ENCODE data around the gene ANKRD11. TPM values are rescaled to one million over a fixed set of nuclear protein-coding genes. Genes with fewer than 3 reads are reported as not detected.

ANKRD11 gene
- total RNA-seq, 1 donor from 2014 or later, result 164 TPM

DNA sequence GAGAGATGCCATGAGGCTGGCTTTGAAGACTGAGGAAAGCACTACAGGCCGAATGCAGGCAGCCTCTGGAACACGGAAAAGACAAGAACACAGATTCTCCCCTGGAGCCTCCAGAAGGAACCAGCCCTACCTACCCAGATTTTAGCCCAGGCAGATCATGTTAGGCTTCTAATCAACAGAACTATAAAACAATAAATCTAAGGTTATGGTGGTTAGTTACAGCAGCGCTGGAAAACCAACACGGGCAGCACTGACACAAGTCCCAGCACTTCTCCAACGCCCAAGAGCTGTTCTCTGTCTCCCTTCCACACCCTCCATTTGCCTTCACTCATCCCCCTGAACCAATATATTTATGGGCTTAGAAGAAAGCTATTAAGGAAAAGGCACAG, 7.5 kb downstream of the ANKRD11 start:
- Mint-ChIP-seq H3K27me3 (ENCODE audit: low read depth) (no peaks in the 10 kb centered on the region), H3K27ac (ENCODE audit: unreplicated experiment) (no peak overlapping the region), H3K4me3 (no peak overlapping the region), H3K36me3 (ENCODE audit: low read depth) (no peaks in the 10 kb centered on the region), H3K4me1 (peaks cover 70% of the 10 kb centered on the region), H3K9me3 (no peaks in the 10 kb centered on the region)
- DNase-seq (ENCODE audit: low read depth, low spot score), result no peak
- TF ChIP-seq, protein P1, sequence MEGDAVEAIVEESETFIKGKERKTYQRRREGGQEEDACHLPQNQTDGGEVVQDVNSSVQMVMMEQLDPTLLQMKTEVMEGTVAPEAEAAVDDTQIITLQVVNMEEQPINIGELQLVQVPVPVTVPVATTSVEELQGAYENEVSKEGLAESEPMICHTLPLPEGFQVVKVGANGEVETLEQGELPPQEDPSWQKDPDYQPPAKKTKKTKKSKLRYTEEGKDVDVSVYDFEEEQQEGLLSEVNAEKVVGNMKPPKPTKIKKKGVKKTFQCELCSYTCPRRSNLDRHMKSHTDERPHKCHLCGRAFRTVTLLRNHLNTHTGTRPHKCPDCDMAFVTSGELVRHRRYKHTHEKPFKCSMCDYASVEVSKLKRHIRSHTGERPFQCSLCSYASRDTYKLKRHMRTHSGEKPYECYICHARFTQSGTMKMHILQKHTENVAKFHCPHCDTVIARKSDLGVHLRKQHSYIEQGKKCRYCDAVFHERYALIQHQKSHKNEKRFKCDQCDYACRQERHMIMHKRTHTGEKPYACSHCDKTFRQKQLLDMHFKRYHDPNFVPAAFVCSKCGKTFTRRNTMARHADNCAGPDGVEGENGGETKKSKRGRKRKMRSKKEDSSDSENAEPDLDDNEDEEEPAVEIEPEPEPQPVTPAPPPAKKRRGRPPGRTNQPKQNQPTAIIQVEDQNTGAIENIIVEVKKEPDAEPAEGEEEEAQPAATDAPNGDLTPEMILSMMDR (conservative IDR thresholded peaks at IDR 0.05), result no peak

DNA sequence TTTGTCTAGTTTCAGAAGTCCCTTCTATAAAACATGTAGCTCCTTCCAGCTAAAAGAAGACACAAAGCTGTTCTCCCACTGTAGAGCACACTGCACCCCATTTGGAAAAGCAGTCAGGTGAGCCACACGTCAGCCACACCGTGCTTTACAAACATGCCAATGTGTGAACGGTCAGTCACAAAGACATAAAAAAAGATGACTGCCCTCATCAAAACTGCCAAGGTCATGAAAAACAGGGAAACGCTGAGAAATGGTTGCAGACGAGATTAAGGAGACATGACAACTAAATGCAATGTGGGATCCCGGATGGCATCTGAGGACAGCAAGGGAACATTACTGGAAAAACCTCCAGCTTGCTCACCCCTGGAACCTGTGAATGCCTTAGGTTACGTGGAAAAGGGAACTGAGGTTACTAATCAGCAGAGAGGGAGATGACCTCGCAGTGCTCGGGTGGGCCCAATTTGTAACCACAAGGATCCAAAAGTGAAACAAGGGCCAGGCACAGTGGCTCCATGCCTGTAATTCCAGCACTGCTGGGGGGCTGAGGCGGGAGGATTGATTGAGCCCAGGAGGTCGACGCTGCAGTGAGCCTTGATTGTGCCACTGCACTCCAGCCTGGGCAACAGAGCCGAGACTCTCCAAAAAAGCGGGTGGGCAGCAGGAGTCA, 8.1 kb downstream of the ANKRD11 start:
- no peak for DNase-seq (ENCODE audit: low read depth, low spot score)
- no peak overlapping the region for H3K4me3 Mint-ChIP-seq
- TF ChIP-seq, protein P1 (conservative IDR thresholded peaks at IDR 0.05), result no peak
- H3K4me1 Mint-ChIP-seq, result peaks cover 69% of the 10 kb centered on the region
- H3K27ac Mint-ChIP-seq (ENCODE audit: unreplicated experiment), result no peak overlapping the region
- H3K27me3 Mint-ChIP-seq (ENCODE audit: low read depth), result no peaks in the 10 kb centered on the region
- H3K9me3 Mint-ChIP-seq, result no peaks in the 10 kb centered on the region
- no peaks in the 10 kb centered on the region for H3K36me3 Mint-ChIP-seq (ENCODE audit: low read depth)

DNA sequence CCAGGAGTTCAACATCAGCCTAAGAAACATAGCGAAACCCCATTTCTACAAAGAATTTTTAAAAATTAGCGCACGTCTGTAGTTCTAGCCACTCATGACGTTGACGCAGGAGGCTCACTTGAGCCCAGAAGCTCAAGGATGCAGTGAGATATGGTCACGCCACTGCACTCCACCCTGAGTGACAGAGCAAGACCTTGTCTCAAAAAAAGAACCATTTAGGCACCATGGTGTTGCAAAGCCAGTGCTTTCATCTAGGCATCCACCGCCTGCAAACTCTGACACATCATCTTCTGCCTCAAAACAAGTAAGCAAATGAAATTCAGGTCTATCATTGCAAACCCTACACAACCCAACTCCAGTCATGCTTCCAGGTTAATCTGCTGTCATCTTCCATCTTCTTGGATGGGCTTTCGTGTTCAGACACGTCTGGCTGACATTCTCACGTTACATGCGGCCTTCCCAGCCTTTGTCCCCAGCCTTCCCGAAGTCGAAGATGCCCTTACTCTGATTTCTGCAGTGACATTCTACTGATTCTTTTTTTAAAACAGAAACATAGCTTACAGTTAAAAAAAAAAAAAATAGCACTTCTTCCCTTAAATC, 8.9 kb downstream of the ANKRD11 start:
- Mint-ChIP-seq H3K9me3 (no peaks in the 10 kb centered on the region), H3K36me3 (ENCODE audit: low read depth) (no peaks in the 10 kb centered on the region), H3K27ac (ENCODE audit: unreplicated experiment) (no peak overlapping the region), H3K27me3 (ENCODE audit: low read depth) (no peaks in the 10 kb centered on the region), H3K4me1 (peaks cover 68% of the 10 kb centered on the region), H3K4me3 (no peak overlapping the region)
- TF ChIP-seq, protein P1 (conservative IDR thresholded peaks at IDR 0.05), result no peak
- DNase-seq (ENCODE audit: low read depth, low spot score), result no peak

DNA sequence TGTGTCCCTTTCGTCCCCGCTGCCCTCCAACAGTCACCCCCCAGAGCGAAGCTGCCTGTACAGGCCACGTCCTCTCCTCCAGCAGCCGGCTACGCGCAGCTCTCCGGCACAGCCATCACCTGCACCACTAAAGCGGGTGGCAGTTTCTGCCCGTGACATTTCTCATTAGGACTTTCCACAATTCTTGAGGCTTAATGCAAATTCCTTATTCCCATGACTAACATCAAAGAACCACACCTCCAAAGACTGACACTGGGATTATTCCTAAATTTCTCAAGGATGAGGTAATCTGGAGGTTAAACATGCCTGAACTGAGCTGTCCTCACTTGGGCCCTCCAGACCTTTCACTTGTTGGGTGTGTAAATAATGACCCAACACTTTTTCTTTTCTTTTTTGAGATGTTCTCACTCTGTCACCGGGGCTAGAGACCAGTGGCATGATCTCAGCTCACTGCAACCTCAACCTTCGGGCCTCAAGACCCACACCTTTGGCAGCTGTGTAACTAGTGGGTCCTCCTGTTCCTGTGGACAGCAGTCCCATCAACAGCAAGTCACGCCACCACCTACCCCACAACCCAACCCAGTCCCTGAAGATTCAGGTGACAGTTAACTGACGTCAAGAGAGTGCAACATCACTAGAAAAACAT, 11.7 kb downstream of the ANKRD11 start:
- H3K4me3 Mint-ChIP-seq, result no peak overlapping the region
- H3K27ac Mint-ChIP-seq (ENCODE audit: unreplicated experiment), result no peak overlapping the region
- H3K4me1 Mint-ChIP-seq, result peaks cover 66% of the 10 kb centered on the region
- no peaks in the 10 kb centered on the region for H3K27me3 Mint-ChIP-seq (ENCODE audit: low read depth)
- no peaks in the 10 kb centered on the region for H3K36me3 Mint-ChIP-seq (ENCODE audit: low read depth)
- TF ChIP-seq, protein P1 (conservative IDR thresholded peaks at IDR 0.05), result no peak
- H3K9me3 Mint-ChIP-seq, result no peaks in the 10 kb centered on the region
- DNase-seq (ENCODE audit: low read depth, low spot score), result no peak

DNA sequence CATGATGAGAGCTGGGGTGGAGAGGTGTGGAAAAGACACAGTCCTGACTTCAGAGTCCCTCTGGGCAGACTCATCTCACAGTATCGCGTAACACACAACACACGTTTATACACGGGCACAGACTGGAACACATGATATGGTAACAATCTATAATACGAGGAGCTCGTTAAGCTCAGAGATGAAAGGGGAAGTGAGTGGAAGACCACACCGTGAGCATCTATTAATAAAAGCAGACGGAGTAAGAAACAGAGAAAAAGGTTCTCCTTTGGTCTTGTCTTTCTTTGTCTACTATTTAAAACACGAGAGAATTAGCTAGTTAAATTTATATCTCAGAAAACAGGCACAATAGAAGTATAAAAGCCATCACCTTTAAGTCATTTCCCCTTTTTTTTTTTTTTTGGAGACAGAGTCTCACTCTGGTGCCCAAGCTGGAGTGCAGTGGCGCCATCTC, 13.5 kb downstream of the ANKRD11 start:
- no peak for DNase-seq (ENCODE audit: low read depth, low spot score)
- Mint-ChIP-seq H3K4me3 (no peak overlapping the region), H3K4me1 (peaks cover 70% of the 10 kb centered on the region), H3K36me3 (ENCODE audit: low read depth) (no peaks in the 10 kb centered on the region), H3K27ac (ENCODE audit: unreplicated experiment) (peak overlapping the region; percentile 6), H3K27me3 (ENCODE audit: low read depth) (no peaks in the 10 kb centered on the region), H3K9me3 (no peaks in the 10 kb centered on the region)
- TF ChIP-seq, protein P1 (conservative IDR thresholded peaks at IDR 0.05), result no peak
